SK-N-SH (cell line): ENCODE results near the gene PDE4D.

ENCODE experiments used
- CTCF ChIP-seq: fragments of 200-600 bp; sonication (generic); IDR thresholded peaks from 2 replicates; pipeline ENCODE4 v1.6.1; 2017; ENCODE audit warnings: antibody characterized with exemption, mild to moderate bottlenecking, moderate library complexity
- EZH2phosphoT487 ChIP-seq: fragments of 200-600 bp; sonication (generic); IDR thresholded peaks from 2 replicates; pipeline ENCODE4 v1.6.1; 2017; ENCODE audit warnings: low read depth, mixed run types, mild to moderate bottlenecking, antibody characterized with exemption, moderate library complexity, borderline replicate concordance
- FOXJ3 ChIP-seq: sonication (generic); formaldehyde crosslinking; IDR thresholded peaks from 2 replicates; pipeline ENCODE4 v1.5.1; 2020; ENCODE audit warnings: mild to moderate bottlenecking, missing genetic modification reagents
- GABPA ChIP-seq: IDR thresholded peaks from 2 replicates; pipeline ENCODE4 v1.4.0; 2012; ENCODE audit warnings: low read depth, mild to moderate bottlenecking
- IRF3 ChIP-seq: fragments of 150-350 bp; IDR thresholded peaks from 2 replicates; pipeline ENCODE4 v1.6.1; 2016; ENCODE audit warnings: mild to moderate bottlenecking, low read depth, low read length
- JUND ChIP-seq: IDR thresholded peaks from 2 replicates; pipeline ENCODE4 v1.4.0; 2012
- PBX3 ChIP-seq: IDR thresholded peaks from 2 replicates; pipeline ENCODE4; 2012
- POLR2AphosphoS5 ChIP-seq: IDR thresholded peaks from 2 replicates; pipeline ENCODE4 v1.6.1; 2012; ENCODE audit warnings: low read depth, low read length
- SIN3A ChIP-seq: IDR thresholded peaks from 2 replicates; pipeline ENCODE4 v1.6.1; 2012; ENCODE audit warnings: low read depth, mild to moderate bottlenecking, low read length, moderate library complexity, borderline replicate concordance
- TAF1 ChIP-seq: IDR thresholded peaks from 2 replicates; pipeline ENCODE4 v1.6.1; 2012; ENCODE audit warnings: low read depth, mild to moderate bottlenecking, low read length, moderate library complexity, borderline replicate concordance
- TCF12 ChIP-seq: IDR thresholded peaks from 2 replicates; pipeline ENCODE4 v1.4.0; 2012
- USF1 ChIP-seq: IDR thresholded peaks from 2 replicates; pipeline ENCODE4 v1.4.0; 2012; ENCODE audit warnings: low read depth, borderline replicate concordance

- TF ChIP-seq CTCF (no peak), JUND (no peak), PBX3 (no peak), FOXJ3 (CRISPR knock-in tag) (no peak), USF1 (no peak), TAF1 (no peak), SIN3A (no peak), GABPA (no peak), POLR2AphosphoS5 (no peak), IRF3 (no peak), EZH2phosphoT487 (no peak), TCF12 (no peak)
These were observed 628.8 kb downstream of the PDE4D start for GRCh38 chr5:59264639-59265245.
